ENCODE results near the gene OR56B1.

Gene OR56B1

DNA sequence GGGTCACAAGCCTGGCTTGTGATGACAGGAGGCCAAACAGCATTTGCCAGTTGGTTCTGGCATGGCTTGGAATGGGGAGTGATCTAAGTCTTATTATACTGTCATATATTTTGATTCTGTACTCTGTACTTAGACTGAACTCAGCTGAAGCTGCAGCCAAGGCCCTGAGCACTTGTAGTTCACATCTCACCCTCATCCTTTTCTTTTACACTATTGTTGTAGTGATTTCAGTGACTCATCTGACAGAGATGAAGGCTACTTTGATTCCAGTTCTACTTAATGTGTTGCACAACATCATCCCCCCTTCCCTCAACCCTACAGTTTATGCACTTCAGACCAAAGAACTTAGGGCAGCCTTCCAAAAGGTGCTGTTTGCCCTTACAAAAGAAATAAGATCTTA is 843 bp downstream of the OR56B1 start:
- no peak for DNase-seq (ENCODE audit: low read depth)

GRCh38 chr11:5737670-5738392 is 1.6 kb downstream of the OR56B1 start:
- DNase-seq (ENCODE audit: low read depth), result no peak

DNA sequence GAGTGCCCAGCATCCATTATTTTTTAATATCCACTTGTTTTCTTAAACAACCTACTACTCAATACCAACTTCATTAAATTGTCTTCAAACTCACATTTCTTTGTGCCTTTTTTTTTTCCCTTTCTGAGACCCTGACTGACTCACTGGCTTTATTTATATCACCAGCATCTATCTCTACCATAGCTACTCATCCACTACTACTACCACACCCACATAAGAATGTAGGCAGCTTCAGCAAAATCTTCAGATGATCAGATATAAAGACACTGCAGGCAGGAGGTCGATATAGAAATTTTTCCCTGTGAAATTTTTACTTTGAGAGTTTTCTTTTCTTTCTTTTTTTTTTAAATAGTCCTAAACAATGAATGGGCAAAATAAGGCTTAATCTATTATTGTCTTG is 2.2 kb downstream of the OR56B1 start:
- no peak for DNase-seq (ENCODE audit: low read depth)

- no peak for DNase-seq (ENCODE audit: low read depth)
These were observed 10.4 kb downstream of the OR56B1 start for GRCh38 chr11:5746614-5747013.

GRCh38 chr11:5749836-5750235 is 13.6 kb downstream of the OR56B1 start:
- no peak for DNase-seq (ENCODE audit: low read depth)

GRCh38 chr11:5753943-5754342 is 17.7 kb downstream of the OR56B1 start, which contains the start of gene OR52N4:
Gene OR52N4 (plus strand): TSS chr11:5754243. CDS start chr11:5754741, 498 bp downstream.
- DNase-seq (ENCODE audit: low read depth), result no peak

DNA sequence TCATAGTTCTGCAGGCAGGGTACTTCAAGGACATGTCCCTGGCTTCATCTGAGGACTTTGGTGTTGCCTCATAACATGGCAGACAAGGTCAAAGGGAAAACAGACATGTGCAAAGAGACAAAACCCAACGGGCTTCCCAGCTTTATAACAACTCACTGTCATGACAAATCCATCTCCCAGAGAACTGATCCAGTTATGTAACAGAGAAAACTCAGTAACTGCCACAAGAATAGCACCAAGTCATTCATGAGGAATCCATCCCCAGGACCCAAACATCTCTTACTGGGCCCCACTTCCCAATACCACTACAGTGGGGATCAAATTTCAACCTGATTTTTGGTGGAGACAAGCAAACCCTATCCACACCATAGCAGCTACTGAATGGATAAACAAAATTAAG is 30.8 kb downstream of the OR56B1 start:
- no peak for DNase-seq (ENCODE audit: low read depth)

DNA sequence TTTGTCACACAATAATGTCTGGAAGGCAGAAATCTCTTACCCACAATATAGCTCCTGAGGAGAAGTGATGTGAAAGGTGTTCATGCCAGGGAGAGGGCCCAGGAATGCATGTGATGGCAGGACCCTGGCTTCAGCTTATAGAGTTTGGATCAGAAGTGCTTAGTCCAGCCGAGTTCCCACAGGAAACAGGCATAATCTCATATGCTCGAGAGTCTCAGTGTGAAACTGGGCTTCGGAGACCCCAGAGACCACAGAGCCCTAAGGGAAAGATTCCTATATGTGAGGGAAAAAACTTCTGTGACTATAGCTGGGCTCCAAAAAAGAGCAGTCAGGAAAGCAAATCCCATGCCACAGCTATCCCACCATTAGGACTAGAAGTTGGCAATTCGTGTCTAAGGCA is 47.0 kb downstream of the OR56B1 start, which contains the start of gene OR52N5:
Gene OR52N5 (minus strand): TSS at position 101 of the 400 bp plus-strand sequence. CDS start 4,721 bp downstream, outside the sequence.
- DNase-seq (ENCODE audit: low read depth), result no peak

All from stimulated activated CD8-positive, alpha-beta memory T cell treated with anti-CD3 and anti-CD28 coated beads, Interleukin-7, amount 100 ng/mL, for 24 hours (primary cell).